ENCODE results near the gene DLEC1.

DNA sequence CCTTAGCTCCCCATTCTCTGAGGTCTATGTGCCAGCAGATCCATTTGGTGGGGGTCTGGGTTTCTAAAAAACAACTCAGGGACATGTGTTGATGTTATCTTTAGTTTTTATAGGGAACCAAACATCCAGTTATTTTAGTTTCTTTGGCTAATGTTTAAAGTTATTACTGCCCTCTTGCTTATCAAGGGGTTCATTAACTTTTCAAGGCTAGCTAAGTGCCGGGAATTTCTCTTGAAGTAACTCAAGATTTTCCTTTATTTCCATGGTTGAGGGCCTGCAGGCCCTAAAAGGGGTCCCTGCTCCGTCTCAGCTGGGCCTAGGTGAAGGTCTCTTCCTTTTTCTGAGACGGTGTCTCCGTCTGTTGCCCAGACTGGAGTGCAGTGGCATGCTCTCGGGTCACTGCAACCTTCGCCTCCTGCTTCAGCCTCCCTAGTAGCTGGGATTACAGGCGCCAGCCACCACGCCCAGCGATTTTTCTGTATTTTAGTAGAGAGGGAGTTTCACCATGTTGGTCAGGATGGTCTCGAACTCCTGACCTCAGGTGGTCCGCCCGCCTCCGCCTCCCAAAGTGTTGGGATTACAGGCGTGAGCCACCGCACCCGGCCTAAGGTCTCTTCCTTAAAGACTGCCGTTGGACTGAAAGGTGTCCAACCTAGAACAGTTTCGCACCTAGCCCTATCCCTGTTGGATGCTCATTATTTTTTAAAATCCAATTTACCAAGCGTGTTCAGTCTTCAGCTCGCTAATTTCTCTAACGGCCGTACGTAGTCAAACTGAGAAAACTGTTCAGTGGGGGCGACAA is 125.0 kb downstream of the DLEC1 start:
- TF ChIP-seq, protein P1, sequence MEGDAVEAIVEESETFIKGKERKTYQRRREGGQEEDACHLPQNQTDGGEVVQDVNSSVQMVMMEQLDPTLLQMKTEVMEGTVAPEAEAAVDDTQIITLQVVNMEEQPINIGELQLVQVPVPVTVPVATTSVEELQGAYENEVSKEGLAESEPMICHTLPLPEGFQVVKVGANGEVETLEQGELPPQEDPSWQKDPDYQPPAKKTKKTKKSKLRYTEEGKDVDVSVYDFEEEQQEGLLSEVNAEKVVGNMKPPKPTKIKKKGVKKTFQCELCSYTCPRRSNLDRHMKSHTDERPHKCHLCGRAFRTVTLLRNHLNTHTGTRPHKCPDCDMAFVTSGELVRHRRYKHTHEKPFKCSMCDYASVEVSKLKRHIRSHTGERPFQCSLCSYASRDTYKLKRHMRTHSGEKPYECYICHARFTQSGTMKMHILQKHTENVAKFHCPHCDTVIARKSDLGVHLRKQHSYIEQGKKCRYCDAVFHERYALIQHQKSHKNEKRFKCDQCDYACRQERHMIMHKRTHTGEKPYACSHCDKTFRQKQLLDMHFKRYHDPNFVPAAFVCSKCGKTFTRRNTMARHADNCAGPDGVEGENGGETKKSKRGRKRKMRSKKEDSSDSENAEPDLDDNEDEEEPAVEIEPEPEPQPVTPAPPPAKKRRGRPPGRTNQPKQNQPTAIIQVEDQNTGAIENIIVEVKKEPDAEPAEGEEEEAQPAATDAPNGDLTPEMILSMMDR (IDR thresholded peaks at IDR 0.05) = peak in 1 of 6 experiments; percentile 3
- TF ChIP-seq POLR2A (IDR thresholded peaks at IDR 0.05) = no peak
